Sigmoid colon (tissue), 4 donors: ENCODE measurements around the gene RAI14.

Experiments used
- CTCF ChIP-seq, 4 experiments: fragments of 450-650 bp in 3 of 4; fragments of 200-600 bp in 1 of 4; IDR thresholded peaks; one replicate each; pipeline ENCODE4 v1.5.1; 2016 to 2019; ENCODE audit warnings: antibody characterized with exemption in 4 of 4, mild to moderate bottlenecking in 3 of 4, moderate library complexity in 2 of 4
- EP300 ChIP-seq, 4 donors: sonication (generic); formaldehyde crosslinking; IDR thresholded peaks; one replicate each; pipeline ENCODE4 v1.6.1; 2017; ENCODE audit warnings: antibody characterized with exemption in 4 of 4
- POLR2A ChIP-seq, 2 donors: fragments of 450-650 bp; IDR thresholded peaks; one replicate each; pipeline ENCODE4 v1.6.1; 2016; ENCODE audit warnings: antibody characterized with exemption in 2 of 2, mild to moderate bottlenecking in 2 of 2, moderate library complexity in 2 of 2
- POLR2AphosphoS5 ChIP-seq, 4 donors: sonication (generic); formaldehyde crosslinking; IDR thresholded peaks; one replicate each; pipeline ENCODE4 v1.6.1; 2017; ENCODE audit warnings: antibody characterized with exemption in 4 of 4

GRCh38 chr5:34833090-34833489, 177.0 kb downstream of the RAI14 start:
- TF ChIP-seq CTCF (IDR thresholded peaks at IDR 0.05) = no peak
- no peak for TF ChIP-seq POLR2AphosphoS5 (IDR thresholded peaks at IDR 0.05)
- no peak for TF ChIP-seq POLR2A (IDR thresholded peaks at IDR 0.05)
- no peak for TF ChIP-seq EP300 (IDR thresholded peaks at IDR 0.05)
